ENCODE data around the gene BLTP3B.

GRCh38 chr12:100141666-100141997 lies 1.0 kb downstream of the BLTP3B start:
- TF ChIP-seq TARDBP (IDR thresholded peaks at IDR 0.05) (no peak), SP1 (IDR thresholded peaks at IDR 0.05) (no peak), ZNF384 (IDR thresholded peaks at IDR 0.05) (no peak), L3MBTL2 (conservative IDR thresholded peaks at IDR 0.05) (no peak), LEF1 (IDR thresholded peaks at IDR 0.05; ENCODE audit: borderline replicate concordance) (no peak), FOXA1 (IDR thresholded peaks at IDR 0.05) (no peak), HDGF (IDR thresholded peaks at IDR 0.05; ENCODE audit: borderline replicate concordance) (no peak), FOXM1 (IDR thresholded peaks at IDR 0.05; ENCODE audit: borderline replicate concordance) (no peak), PKNOX1 (IDR thresholded peaks at IDR 0.05) (no peak)

Measured in HEK293T (cell line).